Activated CD8-positive, alpha-beta memory T cell treated with anti-CD3 and anti-CD28 coated beads, Interleukin-2, amount 50 U/mL, for 48 hours (primary cell): ENCODE data around the gene BACE1.
"Not testable (repeated sequence)": the region's sequence is repeated elsewhere in the genome, so short reads cannot be mapped to it uniquely, and the experiment has no call there.

ENCODE experiments used
- DNase-seq: peaks from one replicate; pipeline ENCODE4 v3.0.0-alpha.2; 2020

Gene BACE1

GRCh38 chr11:117316197-117316961 is at the start of gene BACE1:
BACE1 (minus strand) TSS chr11:117316256; CDS start chr11:117315795, 461 bp downstream.
- DNase-seq = no peak

- no peak for DNase-seq
Measured at GRCh38 chr11:117361432-117361831, 45.4 kb upstream of the BACE1 start.

GRCh38 chr11:117356126-117356890 is 40.3 kb upstream of the BACE1 start:
- no peak for DNase-seq

- DNase-seq = no peak
Measured at GRCh38 chr11:117354550-117354949, 38.5 kb upstream of the BACE1 start.

- no peak for DNase-seq
Measured at GRCh38 chr11:117345039-117345438, 29.0 kb upstream of the BACE1 start.

- DNase-seq = no peak
Measured at GRCh38 chr11:117337076-117337475, 21.0 kb upstream of the BACE1 start.

- no peak for DNase-seq
Measured at GRCh38 chr11:117335399-117335798, 19.3 kb upstream of the BACE1 start.

- DNase-seq = no peak
Measured at GRCh38 chr11:117334896-117335295, 18.8 kb upstream of the BACE1 start.

GRCh38 chr11:117333917-117334316 is 17.9 kb upstream of the BACE1 start:
- no peak for DNase-seq

GRCh38 chr11:117332843-117333242 is 16.8 kb upstream of the BACE1 start:
- DNase-seq = no peak

- DNase-seq = peak; percentile 54
Measured at GRCh38 chr11:117328375-117329010, 12.4 kb upstream of the BACE1 start.

- peak; percentile 93 for DNase-seq
Measured at GRCh38 chr11:117327567-117328374, 11.7 kb upstream of the BACE1 start, which contains the start of gene CEP164. CEP164 (plus strand) TSS chr11:117327854; CDS start chr11:117338587, 10,733 bp downstream.

- DNase-seq = not testable (repeated sequence)
Measured at GRCh38 chr11:117327255-117327566, 11.2 kb upstream of the BACE1 start.

- DNase-seq = no peak
Measured at GRCh38 chr11:117319214-117319840, 3.3 kb upstream of the BACE1 start.

- DNase-seq = no peak
Measured at GRCh38 chr11:117318738-117319137, 2.7 kb upstream of the BACE1 start.

GRCh38 chr11:117315285-117316196 is 515 bp downstream of the BACE1 start:
- peak; percentile 70 for DNase-seq

- no peak for DNase-seq
Measured at GRCh38 chr11:117314840-117315239, 1.2 kb downstream of the BACE1 start.

GRCh38 chr11:117313828-117314768 is 2.0 kb downstream of the BACE1 start:
- DNase-seq = no peak

GRCh38 chr11:117313091-117313490 is 3.0 kb downstream of the BACE1 start:
- DNase-seq = no peak

- no peak for DNase-seq
Measured at GRCh38 chr11:117309310-117309709, 6.7 kb downstream of the BACE1 start.
